ENCODE measurements around the gene GNG14. TPM values are rescaled to one million over a fixed set of nuclear protein-coding genes. Genes with fewer than 3 reads are reported as not detected.

GNG14 gene
- total and polyA plus RNA-seq, 2 of the 13 experiments (the other 11 are each of a cell fraction or from before 2014, with no cell fraction given): not detected

DNA sequence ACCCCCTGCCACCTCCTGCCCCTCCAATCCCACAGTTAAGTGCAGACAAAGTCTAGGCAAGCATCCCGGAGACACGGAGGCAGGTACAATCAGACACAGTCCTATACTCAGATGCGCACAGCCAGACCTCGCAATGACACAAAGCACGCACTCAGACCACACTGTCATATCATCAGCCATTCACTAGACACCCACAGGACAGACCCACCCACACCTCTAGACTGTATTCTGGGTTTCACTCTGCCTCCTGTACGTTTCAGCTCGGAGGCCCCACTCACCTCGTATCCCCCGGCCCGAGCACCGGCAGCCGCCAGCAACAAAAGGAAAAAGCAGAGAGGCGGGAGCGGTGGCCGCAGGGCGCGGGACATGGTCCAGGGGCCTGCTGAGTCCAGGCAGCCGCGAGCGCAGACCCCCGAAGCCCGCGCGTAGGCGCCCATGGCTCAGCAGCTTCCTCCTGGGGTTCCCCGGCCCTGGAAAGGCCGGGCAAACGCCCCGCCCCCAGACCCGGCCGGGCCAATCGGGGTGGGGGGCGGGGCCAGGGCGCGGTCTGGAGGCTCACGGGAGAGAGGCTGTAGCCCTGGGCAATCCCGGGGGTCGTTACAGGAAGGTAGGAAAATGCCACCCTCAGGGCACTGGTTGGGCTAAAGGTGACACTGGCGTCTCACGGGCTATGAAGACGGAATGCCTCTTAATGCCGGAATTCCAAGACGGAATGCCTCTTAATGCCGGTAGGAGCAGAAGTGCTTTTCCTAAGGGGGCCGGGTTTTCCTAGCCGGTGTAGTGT, 21.3 kb upstream of the GNG14 start, which contains the start of the genes MAN2B1 and WDR83 (continued):
- TF ChIP-seq, protein P1, sequence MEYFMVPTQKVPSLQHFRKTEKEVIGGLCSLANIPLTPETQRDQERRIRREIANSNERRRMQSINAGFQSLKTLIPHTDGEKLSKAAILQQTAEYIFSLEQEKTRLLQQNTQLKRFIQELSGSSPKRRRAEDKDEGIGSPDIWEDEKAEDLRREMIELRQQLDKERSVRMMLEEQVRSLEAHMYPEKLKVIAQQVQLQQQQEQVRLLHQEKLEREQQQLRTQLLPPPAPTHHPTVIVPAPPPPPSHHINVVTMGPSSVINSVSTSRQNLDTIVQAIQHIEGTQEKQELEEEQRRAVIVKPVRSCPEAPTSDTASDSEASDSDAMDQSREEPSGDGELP (IDR thresholded peaks at IDR 0.05; ENCODE audit: borderline replicate concordance, low read depth): no peak
- TF ChIP-seq SNAPC2 (CRISPR knock-in tag; IDR thresholded peaks at IDR 0.05): no peak
- TF ChIP-seq KAT7 (CRISPR knock-in tag; IDR thresholded peaks at IDR 0.05; ENCODE audit: borderline replicate concordance): no peak
- TF ChIP-seq, protein P2, sequence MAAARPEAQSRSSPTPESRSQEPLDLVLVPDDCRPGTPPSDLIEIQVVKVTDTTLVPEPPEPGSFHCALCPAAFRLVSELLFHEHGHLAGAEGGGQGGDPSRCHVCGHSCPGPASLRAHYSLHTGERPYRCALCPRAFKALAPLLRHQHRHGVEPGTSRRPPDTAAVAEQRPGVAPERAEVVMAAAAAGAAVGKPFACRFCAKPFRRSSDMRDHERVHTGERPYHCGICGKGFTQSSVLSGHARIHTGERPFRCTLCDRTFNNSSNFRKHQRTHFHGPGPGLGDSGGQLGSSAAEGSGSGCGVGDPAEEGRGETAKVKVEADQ (CRISPR knock-in tag; IDR thresholded peaks at IDR 0.05; ENCODE audit: borderline replicate concordance): peak; percentile 23; the same call in 1 of the 2 replicates
- no peak for TF ChIP-seq MAFK (conservative IDR thresholded peaks at IDR 0.05 in 1 of 2, IDR thresholded peaks at IDR 0.05 in 1 of 2; ENCODE audit: low read length in 2 of 2)
- TF ChIP-seq, protein P3, sequence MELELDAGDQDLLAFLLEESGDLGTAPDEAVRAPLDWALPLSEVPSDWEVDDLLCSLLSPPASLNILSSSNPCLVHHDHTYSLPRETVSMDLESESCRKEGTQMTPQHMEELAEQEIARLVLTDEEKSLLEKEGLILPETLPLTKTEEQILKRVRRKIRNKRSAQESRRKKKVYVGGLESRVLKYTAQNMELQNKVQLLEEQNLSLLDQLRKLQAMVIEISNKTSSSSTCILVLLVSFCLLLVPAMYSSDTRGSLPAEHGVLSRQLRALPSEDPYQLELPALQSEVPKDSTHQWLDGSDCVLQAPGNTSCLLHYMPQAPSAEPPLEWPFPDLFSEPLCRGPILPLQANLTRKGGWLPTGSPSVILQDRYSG (CRISPR knock-in tag; IDR thresholded peaks at IDR 0.05): no peak
- TF ChIP-seq, protein P4, sequence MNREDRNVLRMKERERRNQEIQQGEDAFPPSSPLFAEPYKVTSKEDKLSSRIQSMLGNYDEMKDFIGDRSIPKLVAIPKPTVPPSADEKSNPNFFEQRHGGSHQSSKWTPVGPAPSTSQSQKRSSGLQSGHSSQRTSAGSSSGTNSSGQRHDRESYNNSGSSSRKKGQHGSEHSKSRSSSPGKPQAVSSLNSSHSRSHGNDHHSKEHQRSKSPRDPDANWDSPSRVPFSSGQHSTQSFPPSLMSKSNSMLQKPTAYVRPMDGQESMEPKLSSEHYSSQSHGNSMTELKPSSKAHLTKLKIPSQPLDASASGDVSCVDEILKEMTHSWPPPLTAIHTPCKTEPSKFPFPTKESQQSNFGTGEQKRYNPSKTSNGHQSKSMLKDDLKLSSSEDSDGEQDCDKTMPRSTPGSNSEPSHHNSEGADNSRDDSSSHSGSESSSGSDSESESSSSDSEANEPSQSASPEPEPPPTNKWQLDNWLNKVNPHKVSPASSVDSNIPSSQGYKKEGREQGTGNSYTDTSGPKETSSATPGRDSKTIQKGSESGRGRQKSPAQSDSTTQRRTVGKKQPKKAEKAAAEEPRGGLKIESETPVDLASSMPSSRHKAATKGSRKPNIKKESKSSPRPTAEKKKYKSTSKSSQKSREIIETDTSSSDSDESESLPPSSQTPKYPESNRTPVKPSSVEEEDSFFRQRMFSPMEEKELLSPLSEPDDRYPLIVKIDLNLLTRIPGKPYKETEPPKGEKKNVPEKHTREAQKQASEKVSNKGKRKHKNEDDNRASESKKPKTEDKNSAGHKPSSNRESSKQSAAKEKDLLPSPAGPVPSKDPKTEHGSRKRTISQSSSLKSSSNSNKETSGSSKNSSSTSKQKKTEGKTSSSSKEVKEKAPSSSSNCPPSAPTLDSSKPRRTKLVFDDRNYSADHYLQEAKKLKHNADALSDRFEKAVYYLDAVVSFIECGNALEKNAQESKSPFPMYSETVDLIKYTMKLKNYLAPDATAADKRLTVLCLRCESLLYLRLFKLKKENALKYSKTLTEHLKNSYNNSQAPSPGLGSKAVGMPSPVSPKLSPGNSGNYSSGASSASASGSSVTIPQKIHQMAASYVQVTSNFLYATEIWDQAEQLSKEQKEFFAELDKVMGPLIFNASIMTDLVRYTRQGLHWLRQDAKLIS (CRISPR knock-in tag; IDR thresholded peaks at IDR 0.05): no peak
- TF ChIP-seq DNMT1 (CRISPR knock-in tag; IDR thresholded peaks at IDR 0.05): no peak
- no peak for TF ChIP-seq KDM3A (CRISPR knock-in tag; IDR thresholded peaks at IDR 0.05; ENCODE audit: low read depth)
- TF ChIP-seq ZNF543 (CRISPR knock-in tag; IDR thresholded peaks at IDR 0.05): 0 out of 2 replicates have a peak, but pooled peaks have one; percentile 17
- TF ChIP-seq NFYB (CRISPR knock-in tag; IDR thresholded peaks at IDR 0.05): peak; percentile 73
- 0 out of 2 replicates have a peak, but pooled peaks have one; percentile 47 for TF ChIP-seq ELF3 (CRISPR knock-in tag; IDR thresholded peaks at IDR 0.05)
- TF ChIP-seq ZNF468 (CRISPR knock-in tag; IDR thresholded peaks at IDR 0.05): no peak
- TF ChIP-seq, protein P5, sequence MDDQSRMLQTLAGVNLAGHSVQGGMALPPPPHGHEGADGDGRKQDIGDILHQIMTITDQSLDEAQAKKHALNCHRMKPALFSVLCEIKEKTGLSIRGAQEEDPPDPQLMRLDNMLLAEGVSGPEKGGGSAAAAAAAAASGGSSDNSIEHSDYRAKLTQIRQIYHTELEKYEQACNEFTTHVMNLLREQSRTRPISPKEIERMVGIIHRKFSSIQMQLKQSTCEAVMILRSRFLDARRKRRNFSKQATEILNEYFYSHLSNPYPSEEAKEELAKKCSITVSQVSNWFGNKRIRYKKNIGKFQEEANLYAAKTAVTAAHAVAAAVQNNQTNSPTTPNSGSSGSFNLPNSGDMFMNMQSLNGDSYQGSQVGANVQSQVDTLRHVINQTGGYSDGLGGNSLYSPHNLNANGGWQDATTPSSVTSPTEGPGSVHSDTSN (CRISPR knock-in tag; IDR thresholded peaks at IDR 0.05; ENCODE audit: borderline replicate concordance): no peak
- TF ChIP-seq, protein P6, sequence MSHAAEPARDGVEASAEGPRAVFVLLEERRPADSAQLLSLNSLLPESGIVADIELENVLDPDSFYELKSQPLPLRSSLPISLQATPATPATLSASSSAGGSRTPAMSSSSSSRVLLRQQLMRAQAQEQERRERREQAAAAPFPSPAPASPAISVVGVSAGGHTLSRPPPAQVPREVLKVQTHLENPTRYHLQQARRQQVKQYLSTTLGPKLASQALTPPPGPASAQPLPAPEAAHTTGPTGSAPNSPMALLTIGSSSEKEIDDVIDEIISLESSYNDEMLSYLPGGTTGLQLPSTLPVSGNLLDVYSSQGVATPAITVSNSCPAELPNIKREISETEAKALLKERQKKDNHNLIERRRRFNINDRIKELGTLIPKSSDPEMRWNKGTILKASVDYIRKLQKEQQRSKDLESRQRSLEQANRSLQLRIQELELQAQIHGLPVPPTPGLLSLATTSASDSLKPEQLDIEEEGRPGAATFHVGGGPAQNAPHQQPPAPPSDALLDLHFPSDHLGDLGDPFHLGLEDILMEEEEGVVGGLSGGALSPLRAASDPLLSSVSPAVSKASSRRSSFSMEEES (CRISPR knock-in tag; IDR thresholded peaks at IDR 0.05): no peak
- TF ChIP-seq, protein P7, sequence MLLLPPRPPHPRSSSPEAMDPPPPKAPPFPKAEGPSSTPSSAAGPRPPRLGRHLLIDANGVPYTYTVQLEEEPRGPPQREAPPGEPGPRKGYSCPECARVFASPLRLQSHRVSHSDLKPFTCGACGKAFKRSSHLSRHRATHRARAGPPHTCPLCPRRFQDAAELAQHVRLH (CRISPR knock-in tag; IDR thresholded peaks at IDR 0.05; ENCODE audit: borderline replicate concordance, low read depth): peak; percentile 65; the same call in 1 of the 2 replicates
- no peak for TF ChIP-seq GPN1 (CRISPR knock-in tag; IDR thresholded peaks at IDR 0.05; ENCODE audit: borderline replicate concordance)
- no peak for TF ChIP-seq MIER2 (CRISPR knock-in tag; IDR thresholded peaks at IDR 0.05)
